Measurements from ENCODE around the gene SLC36A3.

DNA sequence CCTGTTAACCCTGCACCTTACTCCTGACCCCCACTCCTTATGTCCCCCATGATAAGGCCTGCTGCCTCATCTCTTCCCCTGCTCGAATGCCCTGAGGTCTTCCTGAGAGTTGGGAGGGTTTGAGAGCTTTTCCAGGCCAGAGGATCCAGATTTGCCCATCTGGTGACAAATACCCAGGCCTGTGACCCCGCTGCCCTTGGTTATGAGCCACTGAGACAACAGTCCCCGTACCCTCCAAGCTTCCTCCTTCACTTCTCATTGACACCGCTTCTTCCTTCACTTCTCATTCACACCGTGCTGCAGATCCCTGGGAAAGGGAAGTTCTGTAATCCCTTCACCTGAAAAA lies 50.0 kb downstream of the SLC36A3 start:
- TF ChIP-seq, protein P1, sequence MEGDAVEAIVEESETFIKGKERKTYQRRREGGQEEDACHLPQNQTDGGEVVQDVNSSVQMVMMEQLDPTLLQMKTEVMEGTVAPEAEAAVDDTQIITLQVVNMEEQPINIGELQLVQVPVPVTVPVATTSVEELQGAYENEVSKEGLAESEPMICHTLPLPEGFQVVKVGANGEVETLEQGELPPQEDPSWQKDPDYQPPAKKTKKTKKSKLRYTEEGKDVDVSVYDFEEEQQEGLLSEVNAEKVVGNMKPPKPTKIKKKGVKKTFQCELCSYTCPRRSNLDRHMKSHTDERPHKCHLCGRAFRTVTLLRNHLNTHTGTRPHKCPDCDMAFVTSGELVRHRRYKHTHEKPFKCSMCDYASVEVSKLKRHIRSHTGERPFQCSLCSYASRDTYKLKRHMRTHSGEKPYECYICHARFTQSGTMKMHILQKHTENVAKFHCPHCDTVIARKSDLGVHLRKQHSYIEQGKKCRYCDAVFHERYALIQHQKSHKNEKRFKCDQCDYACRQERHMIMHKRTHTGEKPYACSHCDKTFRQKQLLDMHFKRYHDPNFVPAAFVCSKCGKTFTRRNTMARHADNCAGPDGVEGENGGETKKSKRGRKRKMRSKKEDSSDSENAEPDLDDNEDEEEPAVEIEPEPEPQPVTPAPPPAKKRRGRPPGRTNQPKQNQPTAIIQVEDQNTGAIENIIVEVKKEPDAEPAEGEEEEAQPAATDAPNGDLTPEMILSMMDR (IDR thresholded peaks at IDR 0.05; ENCODE audit: insufficient read depth, low read length): no peak
- TF ChIP-seq, protein P2, sequence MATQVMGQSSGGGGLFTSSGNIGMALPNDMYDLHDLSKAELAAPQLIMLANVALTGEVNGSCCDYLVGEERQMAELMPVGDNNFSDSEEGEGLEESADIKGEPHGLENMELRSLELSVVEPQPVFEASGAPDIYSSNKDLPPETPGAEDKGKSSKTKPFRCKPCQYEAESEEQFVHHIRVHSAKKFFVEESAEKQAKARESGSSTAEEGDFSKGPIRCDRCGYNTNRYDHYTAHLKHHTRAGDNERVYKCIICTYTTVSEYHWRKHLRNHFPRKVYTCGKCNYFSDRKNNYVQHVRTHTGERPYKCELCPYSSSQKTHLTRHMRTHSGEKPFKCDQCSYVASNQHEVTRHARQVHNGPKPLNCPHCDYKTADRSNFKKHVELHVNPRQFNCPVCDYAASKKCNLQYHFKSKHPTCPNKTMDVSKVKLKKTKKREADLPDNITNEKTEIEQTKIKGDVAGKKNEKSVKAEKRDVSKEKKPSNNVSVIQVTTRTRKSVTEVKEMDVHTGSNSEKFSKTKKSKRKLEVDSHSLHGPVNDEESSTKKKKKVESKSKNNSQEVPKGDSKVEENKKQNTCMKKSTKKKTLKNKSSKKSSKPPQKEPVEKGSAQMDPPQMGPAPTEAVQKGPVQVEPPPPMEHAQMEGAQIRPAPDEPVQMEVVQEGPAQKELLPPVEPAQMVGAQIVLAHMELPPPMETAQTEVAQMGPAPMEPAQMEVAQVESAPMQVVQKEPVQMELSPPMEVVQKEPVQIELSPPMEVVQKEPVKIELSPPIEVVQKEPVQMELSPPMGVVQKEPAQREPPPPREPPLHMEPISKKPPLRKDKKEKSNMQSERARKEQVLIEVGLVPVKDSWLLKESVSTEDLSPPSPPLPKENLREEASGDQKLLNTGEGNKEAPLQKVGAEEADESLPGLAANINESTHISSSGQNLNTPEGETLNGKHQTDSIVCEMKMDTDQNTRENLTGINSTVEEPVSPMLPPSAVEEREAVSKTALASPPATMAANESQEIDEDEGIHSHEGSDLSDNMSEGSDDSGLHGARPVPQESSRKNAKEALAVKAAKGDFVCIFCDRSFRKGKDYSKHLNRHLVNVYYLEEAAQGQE (IDR thresholded peaks at IDR 0.05; ENCODE audit: insufficient replicate concordance, low read depth): no peak
- TF ChIP-seq POLR2AphosphoS5 (IDR thresholded peaks at IDR 0.05; ENCODE audit: low read depth) (no peak), SPI1 (IDR thresholded peaks at IDR 0.05; ENCODE audit: borderline replicate concordance, low read depth) (no peak; the same call in 1 of the 2 replicates)

Measured in HL-60 (cell line).